GM19035 (cell line): ENCODE measurements around the gene NUP133.
"Not testable (repeated sequence)": the region's sequence is repeated elsewhere in the genome, so short reads cannot be mapped to it uniquely, and the experiment has no call there.

Experiments
- ATAC-seq: cut with Tn5 transposase; IDR thresholded peaks from one replicate; pipeline ENCODE4 v1.9.1; 2021; ENCODE audit not compliant: unreplicated experiment

NUP133 gene

DNA sequence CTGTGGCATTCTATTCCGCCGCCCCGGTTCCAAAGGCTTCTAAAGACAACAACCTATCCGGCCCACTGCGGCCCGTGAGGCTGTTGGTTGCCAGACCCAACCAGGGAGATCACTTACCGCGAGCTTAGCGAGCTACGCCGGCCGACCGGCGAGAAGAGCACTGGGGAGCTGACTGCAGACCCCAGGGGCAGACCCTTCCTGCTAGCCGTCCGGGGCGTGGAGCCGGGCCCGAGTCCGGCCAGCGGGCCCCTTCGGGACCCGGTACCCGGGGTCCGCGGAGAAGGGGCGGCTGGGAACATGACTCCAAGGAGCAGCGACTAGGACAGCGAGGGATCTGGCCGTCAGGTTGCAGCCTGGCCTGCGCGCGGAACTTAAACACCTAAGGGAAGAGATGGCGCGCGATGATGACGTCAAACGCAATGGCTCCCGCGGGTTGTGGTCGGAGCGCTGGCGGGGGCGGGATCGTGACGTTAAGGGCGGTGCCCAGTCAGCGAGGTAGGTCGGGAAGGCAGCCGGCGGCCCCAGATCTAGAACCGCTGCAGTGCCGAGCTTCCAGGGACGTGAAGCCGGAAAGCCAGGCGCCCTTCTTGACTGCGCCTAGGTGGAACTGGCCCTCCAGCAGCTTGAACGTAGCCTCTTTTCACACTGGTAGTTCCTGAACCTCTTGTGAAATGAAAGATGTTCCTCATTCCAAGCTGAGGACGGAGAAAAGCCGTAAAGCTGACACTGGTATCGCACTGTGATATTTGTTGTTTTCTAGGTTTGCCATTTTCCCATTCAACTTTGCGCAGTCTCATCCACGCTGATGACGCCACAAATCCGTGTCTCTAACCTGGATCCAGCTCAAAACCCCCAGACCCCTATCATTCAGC lies at the start of gene NUP133:
Gene NUP133, minus strand, starts transcription at position 391 of the 872 bp plus-strand sequence. Its CDS starts 92 bp downstream, at position 299.
- peak; percentile 97 for ATAC-seq

DNA sequence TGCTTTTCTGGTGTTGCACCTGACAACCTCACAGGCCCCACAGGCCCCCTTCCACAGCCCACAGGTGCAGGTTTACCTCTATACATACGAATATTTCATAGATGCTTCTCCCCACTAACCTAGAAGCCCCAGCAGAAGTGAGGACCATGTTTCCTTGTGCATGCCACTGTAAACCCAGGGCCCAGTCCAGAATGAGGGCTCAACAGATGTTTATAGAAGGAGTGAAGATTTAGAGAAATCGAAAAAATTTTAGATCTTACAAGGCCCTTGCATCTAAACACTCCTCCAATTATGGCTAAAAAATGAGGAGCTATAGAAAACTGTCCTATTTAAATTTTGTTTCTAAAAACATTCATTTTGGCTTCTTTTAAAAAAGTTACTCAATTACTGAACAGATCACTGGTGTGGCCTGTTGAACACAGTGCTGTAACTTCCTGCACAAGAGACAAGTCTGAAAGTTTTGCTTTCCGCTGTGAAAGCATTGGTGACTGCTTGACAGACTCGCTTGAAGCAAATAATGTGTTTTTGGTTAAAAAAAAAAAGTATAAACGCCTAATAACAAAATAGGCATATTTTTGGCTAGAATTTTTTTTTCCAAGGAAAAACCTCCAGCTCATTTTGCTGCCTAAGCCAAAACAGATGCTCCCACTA lies 49.2 kb upstream of the NUP133 start:
- no peak for ATAC-seq

DNA sequence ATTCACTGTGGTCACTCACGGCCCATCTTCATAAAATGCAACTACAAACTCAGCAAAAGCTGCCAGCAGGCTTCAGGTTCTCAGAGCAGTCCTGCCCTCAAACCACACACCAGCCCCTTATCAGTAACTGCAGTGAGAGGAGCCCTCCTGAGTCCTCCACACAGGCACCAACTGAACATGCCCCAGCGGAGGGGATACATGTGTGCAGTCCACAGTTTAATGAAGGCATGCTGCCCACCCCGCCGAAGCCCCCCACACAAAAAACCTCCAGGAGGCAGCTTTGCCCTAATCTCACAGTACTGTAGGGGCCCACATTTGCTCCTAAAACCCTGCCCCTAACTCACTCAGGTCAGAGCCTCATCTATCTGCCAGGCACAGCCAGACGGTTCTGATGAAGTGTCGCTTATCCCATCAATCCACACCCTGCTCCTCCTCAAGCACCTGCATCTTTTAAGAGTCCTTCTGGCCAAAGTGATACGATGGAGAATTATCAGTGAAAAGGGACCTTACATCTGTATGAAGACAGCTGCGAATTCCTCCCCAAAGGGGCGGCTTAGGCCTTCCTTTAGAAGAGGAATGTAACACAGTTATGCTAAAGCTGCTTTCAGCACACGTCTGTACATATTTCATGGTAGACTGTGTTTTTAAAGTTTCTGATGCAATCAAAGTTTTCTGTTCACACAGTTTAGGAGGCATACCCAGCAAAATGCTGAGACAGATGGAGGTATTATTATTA lies 46.9 kb upstream of the NUP133 start:
- ATAC-seq, result no peak

DNA sequence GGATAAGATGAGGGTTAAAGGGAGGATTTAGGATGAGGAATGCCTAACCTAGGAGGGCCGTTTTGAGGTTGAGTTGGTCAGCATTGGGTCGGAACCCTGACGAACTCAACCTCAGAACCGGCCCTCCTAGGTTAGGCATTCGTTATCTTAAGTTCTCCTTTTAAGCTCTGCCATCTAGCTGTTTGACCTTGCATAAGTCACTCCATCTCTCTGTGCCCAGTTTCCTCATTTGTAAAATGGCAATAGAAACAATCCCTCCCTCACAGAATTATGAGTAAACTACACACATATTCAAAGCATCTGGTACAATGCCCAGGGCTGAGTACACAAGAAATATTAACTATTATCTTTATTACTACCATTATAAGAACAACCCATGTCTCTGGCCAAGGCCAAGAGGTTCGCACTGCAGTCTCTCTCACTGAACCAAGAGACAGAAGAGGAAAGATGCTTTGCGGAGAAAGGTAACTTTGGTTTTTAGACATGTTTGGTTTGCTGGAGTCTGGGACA lies 45.5 kb upstream of the NUP133 start:
- no peak for ATAC-seq

DNA sequence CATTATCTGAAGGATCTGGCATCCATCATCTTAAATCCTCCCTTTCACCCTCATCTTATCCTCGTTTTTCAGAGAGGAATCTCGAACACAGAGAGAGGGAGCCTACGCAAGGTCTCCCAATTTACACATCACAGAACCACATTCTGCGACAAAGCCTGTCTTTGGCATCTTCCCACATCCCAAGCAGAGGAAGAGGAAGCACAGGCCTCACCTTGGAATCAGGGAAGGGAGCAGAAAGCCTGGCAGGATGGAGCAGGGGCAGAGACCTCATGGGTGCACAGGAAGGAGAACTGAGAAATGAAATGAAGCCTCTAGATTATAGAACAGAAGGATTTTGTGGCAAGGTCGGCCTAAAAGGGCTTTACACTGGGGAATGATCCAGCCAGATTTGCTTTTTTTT lies 44.6 kb upstream of the NUP133 start:
- no peak for ATAC-seq

DNA sequence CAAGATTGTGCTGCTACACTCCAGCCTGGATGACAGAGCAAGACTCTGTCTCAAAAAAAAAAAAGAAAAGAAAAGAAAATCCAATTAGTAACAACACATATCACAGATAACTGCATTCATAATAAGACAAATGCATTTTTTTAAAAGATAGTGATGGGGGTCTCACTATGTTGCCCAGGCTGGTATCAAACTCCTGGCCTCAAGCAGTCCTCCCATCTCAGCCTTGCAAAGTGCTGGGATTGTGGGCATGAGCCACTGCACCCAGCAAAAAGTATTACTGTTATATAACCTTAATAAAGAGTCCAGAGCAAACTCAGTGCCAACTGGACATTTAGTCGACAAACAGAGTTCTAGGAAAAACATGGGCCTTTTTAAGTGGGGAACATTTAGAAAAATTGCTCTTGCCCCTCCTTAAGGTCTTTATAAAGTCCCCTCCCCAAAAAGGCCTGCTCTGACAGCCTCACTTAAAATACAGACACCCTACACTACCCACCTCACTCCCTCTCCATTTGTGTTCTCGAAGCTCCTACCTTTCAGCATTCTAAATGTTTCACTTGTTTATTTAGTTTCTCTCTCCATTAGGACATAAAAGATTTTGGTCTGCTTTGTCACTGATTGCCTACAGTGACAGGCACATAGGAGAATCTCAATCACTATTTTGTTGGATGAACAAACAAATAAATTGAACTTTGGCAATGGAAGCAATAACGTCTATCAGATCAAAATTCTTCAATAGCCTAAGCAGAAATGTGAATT lies 42.8 kb upstream of the NUP133 start:
- ATAC-seq, result no peak

DNA sequence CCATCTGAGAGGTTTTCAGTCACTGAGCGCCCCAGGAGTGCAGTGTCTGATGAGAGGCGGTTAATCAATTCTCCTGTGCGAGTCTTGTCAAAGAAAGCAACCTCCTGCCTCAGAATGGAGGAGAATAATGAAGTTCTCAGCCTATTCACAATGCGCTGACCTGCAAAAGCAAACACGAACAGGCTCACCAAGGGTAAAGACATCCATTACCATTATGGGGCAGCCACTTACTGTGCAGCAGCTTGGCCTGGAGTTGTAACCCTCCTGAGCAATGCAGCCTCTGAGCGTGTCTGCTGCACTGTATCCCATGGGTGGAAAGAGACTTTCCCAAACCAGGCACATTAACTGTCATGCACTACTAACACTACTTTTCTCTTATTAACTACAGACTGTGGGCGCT lies 39.4 kb upstream of the NUP133 start:
- ATAC-seq, result no peak

DNA sequence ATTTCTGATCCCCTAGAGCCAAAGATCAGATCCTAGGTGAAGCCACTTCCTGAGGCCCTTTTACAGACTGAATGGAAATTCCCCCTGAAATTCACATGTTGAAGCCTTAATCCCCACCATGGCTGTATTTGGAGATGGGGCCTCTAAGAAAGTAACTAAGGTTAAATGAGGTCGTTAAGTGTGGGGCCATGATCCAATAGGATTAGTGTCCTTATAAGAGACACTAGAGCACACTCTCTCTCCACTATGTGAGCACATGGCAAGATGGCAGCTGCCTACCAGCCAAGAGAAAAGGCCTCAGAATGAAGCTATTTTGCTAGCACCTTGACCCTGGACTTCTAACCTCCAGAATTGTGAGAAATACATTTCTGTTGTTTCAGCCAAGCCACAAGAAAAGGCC lies 36.4 kb upstream of the NUP133 start:
- no peak for ATAC-seq

DNA sequence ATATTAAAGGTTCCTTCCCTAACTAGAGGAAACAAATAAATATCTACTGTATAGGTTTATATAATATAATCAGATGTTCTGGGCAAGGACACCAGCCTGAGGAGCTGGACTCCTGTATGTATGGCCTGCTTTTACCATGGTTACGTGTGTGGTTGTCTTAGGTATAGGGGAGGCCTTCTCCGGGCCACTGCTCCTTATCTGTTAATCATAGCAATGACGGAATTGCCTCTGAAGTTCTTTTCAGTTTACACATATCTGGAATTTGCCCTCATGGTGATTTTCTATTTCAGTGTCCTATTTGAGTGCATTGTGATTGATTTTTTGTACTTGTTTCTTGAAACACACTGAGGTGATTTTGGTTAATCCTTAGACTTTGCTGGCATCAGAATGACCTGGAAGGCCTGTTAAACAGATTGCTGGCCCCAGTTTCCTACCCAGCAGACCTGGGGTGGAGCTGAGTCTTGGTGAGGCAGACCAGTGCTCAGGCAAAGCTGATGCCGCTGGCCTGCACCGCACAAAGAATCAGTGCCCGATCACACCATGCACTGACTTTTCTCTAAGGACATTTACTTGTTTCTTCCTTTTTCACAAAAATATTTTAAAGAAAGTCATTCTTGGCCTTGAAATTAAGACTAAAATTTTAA lies 31.8 kb upstream of the NUP133 start:
- no peak for ATAC-seq

DNA sequence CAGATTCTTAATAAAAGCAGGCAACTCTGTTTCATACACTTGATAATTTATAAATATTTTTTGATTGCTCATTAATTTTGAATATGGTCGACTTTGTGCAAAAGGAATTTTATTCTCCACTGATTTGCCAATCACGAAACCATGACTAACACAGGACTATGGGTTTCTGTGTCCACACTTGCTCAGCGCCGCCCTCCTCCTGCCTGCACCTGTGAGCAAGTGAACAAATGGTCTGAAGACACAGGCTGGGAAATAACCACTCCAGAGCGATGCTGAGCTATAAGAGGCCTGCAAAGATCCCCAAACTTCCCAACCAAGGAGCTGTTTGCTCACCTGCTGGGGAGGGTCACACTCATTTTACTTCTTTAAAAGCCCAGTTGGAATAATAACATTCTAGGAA lies 30.8 kb upstream of the NUP133 start:
- ATAC-seq, result no peak

DNA sequence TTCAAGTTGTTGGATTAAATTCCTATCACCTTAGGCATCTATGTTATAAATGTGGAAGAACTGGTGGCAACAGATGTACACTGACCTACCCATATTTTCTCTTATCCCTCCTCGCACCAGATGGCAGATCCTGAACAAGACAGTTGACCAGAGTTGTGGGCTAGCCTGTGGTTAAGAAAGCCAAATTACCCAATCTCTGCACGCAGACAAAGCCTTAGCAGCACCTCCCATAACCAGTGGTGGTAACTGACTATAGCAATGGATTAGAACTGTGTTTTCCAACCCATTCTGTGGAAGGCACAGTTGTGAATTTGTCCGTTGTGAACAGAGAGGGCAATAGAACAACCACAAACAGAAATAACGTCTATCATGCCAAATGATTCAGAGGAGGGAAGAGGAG lies 29.8 kb upstream of the NUP133 start:
- no peak for ATAC-seq

DNA sequence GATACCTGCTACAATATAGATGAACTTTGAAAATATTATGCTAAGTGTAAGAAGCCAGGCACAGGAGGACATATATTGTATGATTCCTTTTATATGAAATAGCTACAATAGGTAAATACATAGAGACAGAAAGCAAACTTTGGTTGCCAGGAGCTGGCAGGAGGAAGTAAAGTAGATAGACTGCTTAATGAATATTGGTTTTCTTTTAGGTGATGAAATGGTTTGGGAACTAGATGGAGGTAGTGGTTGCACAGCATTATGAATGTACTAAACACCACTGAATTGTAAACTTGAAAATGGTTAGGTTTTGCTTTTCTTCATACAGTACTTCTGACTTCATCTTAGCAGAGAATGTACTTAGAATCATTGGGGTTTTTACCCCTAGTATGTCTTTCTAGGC lies 28.8 kb upstream of the NUP133 start:
- no peak for ATAC-seq

DNA sequence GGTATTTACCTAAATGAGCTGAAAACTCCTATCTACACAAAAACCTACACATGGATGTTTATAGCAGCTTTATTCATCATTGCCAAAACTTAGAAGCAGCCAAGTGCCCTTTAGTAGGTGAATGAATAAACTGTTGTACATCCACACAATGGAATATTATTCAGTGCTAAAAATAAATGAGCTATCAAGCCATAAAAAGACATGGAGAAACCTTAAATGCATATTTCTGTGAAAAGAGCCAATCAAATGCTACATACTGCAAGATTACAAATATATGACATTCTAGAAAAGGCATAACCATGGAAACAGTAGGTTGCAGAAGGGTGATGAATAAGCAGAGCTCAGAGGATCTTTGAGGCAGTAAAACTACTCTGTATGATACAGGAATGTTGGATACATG lies 27.1 kb upstream of the NUP133 start:
- ATAC-seq, result no peak

DNA sequence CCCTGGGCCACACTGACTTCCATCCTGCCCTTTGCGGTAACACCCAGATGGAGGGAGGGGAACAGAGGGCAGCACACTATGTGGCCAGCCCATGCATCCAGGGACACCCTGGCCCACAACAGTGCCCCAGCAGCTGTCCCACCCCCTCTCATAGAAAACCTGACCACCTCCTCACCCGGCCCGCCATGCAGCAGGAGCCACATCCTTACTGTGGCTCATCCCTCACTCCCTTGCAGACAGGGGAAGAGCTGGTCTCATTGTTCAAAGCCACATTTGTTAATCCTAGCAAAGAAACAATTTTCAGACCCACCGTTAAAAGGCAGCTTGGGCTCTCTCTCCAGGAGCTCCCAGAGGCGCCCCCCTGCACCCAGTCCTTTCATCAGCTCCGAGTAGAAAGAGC lies 23.2 kb upstream of the NUP133 start:
- ATAC-seq, result no peak

DNA sequence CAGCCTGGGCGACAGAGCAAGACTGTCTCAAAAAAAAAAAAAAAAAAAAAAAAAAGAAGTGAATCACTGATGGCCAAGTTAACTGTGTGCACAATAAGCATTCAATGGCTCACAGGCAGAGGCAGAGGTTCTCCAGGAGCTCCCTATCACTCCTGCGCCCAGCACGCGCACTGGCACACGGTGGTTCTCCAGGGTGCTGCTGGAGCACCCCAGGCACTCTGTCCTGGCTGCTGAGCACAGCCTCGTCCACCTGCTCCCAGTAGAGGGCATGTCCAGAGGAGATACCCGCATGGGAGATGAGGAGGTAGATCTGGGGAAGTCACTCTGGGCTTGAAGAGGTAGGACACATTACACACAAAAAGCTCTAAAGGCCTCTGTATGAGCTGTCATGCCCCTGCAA lies 21.5 kb upstream of the NUP133 start:
- ATAC-seq, result no peak

DNA sequence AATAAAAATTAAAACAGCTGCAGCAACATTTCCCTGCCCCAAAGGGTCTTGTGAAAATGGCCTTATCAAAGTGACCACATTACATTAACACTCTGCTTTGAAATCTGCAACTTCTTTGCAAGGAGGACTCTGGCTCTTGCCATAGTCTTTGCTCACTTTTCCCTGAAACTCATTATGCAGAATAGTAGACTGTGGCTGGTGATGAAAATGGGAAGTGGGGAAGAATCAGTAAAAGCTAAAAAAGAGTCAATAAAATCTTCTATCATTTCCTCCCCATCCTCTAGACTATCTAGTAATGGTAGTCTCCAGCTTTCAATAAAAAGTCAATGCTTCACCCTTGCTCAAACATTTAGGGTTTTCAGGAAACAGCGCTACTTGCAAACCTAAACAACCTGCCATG lies 18.6 kb upstream of the NUP133 start:
- ATAC-seq, result no peak

DNA sequence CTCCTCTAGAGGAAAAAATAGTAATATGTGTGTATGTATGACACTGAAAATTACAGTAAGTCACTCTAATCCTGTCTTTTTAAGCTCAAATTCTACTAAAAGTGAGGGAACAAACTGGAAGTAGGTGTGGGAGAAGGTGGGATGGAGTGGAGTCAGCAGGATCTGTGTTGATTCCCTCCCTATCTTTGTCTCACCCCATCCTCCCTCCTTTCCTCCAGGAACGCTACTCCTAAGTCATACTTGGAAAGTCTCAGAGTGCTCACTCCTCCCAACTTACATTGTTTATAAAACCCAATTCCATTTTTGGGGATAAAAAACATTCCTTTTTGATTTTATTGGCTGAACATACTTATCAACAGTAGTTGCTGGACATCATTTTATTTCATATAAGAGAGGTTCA lies 14.9 kb upstream of the NUP133 start:
- ATAC-seq, result no peak

DNA sequence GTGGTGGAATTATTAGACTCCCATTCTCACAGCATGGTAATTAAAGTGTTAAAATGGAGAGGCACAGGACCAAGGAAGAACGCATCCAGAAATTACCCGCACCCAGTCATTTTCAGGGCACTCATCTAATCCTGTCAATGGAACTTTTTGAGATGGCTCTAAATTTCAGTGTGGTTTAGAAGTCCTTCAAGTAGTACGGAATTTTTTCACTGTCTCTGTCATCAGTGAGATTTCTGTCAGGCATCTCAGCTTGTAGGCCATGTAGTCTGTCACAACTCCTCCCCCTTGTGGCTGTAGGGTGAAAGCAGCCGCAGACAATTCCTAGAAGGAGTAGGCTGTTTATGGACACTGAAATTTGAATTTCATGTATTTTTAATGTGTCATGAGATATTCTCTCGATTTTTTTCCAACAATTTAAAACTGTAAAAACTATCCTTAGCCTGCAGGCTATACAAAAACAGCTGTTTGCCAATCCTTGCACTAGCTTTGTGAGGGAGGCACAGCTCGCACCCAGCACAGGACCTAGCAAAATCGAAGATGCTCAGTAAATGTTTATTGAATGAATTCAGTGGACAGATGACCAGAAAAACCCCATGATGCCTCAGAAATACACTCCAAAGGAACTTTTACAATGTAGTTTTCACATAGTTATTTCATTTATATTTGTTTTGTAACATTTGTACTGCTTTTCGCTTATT lies 6.6 kb upstream of the NUP133 start:
- ATAC-seq, result peak; percentile 64

DNA sequence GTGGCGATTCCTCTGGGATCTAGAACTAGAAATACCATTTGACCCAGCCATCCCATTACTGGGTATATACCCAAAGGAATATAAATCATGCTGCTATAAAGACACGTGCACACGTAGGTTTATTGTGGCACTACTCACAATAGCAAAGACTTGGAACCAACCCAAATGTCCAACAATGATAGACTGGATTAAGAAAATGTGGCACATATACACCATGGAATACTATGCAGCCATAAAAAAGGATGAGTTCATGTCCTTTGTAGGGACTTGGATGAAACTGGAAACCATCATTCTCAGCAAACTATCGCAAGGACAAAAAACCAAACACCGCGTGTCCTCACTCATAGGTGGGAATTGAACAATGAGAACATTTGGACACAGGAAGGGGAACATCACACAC lies 3.5 kb upstream of the NUP133 start:
- ATAC-seq, result not testable (repeated sequence)

DNA sequence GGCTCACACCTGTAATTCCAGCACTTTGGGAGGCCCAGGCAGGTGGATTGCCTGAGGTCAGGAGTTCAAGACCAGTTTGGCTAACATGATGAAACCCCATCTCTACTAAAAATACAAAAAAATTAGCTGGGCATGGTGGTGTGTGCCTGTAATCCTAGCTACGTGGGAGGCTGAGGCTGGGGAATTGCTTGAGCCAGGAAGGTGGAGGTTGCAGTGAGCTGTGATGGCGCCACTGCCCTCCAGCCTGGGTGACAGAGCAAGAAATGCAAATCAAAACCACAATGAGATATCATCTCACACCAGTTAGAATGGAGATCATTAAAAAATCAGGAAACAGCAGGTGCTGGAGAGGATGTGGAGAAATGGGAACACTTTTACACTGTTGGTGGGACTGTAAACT lies 3.1 kb upstream of the NUP133 start:
- ATAC-seq, result not testable (repeated sequence)
